IPS-18c (cell line): Measurements from ENCODE around the gene GIMAP5.

Source experiments
- H3K4me3 ChIP-seq: 2 replicates; pipeline ENCODE4 v1.7.0; 2013; ENCODE audit warnings: low read depth, mild to moderate bottlenecking, low read length, moderate library complexity; ENCODE audit not compliant: insufficient read depth
- H3K9me3 ChIP-seq: one replicate; pipeline ENCODE4 v1.6.1; 2013; ENCODE audit warnings: mild to moderate bottlenecking, low read length, moderate library complexity; ENCODE audit not compliant: control insufficient read depth, insufficient read depth

GIMAP5 gene

DNA sequence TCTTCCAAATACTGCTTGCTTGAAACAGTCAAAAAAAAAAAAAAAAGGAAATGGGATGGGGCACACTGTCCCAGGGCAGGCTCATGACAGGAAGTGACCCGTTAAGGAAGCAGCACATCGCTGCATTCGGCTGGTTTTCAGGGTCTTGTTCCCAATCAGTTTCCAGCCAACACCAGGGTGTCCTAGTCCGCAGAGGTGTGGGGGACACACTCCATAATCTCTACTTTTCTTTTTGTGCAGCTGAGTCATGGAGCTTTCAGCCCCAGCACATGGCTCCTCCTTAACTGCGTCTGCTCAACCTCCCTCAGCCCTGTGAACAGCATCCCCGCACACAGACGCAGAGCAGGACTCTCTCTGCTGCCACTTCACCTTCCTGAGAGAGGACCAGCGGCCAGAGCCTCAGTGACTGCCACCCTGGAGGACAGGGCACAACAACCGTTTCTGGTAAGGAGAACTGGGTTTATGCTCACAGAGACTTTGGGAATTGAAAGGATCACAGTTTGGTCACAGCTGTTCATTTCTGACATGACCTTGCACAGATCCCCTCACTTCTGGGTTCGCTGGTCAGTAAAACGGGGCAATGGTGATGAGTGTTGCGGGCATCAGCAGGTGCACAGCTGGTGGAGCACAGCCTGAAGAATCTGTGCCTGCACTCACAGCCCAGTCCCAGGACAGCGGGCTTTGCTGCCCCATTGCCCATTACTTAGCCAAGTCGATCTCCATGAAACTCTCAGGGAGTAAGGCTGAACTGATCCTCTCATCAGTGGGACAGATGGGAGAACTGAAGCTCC is at the start of gene GIMAP5:
Gene GIMAP5, plus strand, starts transcription at position 154 of the 791 bp plus-strand sequence. CDS start 3,467 bp downstream, outside the sequence.
- H3K9me3 ChIP-seq = no peaks in the 10 kb centered on the region
- H3K4me3 ChIP-seq = no peak within 1 kb of the TSS

DNA sequence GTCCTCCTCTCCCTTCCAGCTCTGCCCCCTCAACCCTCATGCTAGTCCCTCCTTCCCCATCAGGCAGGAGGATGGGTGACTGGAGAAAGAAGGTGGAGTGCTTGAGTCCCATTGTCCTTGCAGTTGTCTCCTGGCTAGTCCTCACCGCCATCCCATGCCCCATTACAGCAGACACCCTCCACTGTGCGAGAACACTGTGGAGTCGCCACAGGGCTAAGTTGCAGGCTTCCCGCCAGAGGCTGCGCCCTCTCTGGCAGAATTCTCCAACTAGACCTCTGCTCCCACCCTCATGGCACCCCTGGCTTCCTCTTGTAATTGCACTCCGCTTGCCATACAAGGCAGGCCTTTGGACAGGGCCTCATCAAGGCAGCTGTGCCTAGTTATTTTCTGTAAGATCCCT is 48.6 kb upstream of the GIMAP5 start:
- Histone ChIP-seq H3K4me3 (no peak overlapping the region), H3K9me3 (no peaks in the 10 kb centered on the region)

DNA sequence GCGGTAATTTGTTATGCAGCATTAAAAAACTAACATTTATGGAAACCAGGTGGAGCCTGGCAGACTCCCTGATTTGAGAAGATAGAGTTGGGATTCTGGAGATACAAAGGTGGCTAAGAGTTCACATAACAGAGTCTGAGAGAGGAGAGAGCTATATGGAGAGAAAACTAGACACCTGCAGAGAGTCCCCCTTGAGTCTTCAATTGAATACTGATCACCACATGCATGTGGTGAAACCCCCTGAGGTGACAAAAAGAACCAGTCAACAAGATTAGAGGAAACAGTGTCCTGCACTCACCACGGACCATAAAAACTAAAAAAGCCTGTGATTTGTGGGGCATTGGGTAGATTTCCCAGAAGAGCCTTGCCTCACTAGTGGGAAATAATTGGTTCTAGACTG is 41.6 kb upstream of the GIMAP5 start:
- Histone ChIP-seq H3K9me3 (no peaks in the 10 kb centered on the region), H3K4me3 (no peak overlapping the region)

DNA sequence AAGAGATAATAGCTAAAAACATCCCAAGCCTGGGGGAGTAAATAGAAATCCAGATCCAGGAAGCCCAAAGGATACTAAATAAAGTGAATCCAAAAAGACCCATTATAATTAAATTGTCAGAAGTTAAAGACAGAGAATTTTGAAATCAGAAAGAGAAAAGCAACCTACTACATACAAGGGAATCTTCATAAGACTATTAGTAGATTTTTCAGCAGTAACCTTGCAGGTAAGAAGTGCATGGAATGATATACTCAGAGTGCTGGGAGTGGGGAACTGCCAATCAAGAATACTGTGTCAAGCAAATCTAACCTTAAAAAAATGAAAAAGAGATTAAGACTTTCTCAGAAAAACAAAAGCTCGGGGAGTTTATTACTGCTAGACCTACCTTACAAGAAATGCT is 34.0 kb upstream of the GIMAP5 start:
- Histone ChIP-seq H3K9me3 (no peaks in the 10 kb centered on the region), H3K4me3 (no peak overlapping the region)

DNA sequence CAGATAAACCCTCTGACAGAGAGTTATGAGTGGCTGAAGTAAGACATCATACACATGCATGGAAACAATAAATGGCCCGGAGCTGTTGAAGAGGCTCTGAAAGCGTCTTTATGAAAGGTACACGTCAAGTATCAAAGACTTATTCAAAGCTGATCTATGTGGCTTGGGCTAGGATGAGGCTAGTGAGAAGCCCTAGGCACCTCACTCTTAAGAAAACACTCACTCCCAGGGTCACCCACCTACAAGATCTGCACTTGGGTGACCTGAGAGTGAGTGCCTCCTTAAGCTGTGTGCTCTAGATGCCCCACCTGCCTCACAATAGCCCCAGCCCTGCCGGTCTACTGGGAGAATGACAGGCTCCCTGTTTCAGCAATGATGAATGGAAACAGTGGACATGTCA is 21.9 kb upstream of the GIMAP5 start:
- Histone ChIP-seq H3K9me3 (no peaks in the 10 kb centered on the region), H3K4me3 (no peak overlapping the region)

DNA sequence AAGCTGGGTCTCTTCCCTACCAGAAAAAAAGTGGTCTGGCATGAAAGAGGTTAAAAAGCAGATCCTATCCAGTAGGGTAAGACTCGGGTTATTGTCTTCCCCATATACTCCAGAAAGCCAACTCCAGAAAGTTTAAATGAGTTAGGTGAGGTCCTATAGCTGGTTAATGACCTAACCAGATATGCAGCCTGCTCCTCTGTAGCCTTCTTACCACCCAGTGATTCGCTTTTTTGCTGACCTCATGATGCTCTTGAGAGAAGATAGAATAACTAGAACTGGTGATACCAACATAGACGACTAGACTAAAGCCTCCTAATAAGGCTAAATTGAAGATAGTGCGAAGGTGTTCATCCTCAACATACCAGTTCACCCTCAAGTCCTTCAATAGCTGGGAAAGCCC is 21.5 kb upstream of the GIMAP5 start:
- Histone ChIP-seq H3K4me3 (no peak overlapping the region), H3K9me3 (no peaks in the 10 kb centered on the region)

DNA sequence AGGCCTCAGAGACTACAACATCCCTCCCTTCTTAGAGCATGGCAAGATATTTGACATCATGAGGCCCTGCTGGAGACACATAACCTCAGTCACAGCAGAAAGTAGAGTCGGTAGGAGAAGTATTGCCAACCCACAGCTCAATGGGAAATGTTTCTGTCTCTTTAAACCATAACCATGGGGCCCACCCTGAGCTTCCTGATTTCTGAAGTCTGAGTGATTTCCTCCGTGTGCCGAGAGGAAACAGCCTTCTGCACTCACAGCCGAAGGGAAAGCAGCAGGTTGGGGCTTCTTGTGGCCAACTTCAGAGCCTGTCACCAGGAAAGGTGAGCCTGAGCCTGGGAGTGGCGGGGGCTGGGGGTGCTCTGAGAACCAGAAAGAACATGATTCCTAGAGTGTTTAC is 20.9 kb upstream of the GIMAP5 start, which contains the start of gene GIMAP1:
Gene GIMAP1, plus strand, starts transcription at position 246 of the 400 bp plus-strand sequence. CDS start 2,435 bp downstream, outside the sequence.
- Histone ChIP-seq H3K9me3 (no peaks in the 10 kb centered on the region), H3K4me3 (no peak within 1 kb of the TSS)

DNA sequence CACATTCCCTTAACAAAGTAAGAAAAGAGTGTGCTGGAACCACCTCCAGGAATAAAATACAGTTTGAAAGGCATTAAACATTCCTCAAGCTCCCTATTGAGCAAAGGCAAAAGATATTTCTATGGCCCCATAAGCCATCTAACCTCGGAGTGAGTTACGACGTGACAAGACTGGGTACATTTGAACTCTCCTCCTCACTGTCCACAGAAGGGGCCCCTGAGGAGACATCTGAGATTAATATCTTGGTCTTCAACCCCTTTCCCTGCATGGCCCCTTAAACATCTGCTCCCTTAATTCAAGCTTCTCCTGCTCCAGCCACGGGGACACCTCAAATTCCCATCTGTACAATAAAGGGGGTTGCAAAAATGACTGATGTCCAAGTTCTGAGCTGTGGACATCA is 20.3 kb upstream of the GIMAP5 start:
- Histone ChIP-seq H3K9me3 (no peaks in the 10 kb centered on the region), H3K4me3 (no peak overlapping the region)

DNA sequence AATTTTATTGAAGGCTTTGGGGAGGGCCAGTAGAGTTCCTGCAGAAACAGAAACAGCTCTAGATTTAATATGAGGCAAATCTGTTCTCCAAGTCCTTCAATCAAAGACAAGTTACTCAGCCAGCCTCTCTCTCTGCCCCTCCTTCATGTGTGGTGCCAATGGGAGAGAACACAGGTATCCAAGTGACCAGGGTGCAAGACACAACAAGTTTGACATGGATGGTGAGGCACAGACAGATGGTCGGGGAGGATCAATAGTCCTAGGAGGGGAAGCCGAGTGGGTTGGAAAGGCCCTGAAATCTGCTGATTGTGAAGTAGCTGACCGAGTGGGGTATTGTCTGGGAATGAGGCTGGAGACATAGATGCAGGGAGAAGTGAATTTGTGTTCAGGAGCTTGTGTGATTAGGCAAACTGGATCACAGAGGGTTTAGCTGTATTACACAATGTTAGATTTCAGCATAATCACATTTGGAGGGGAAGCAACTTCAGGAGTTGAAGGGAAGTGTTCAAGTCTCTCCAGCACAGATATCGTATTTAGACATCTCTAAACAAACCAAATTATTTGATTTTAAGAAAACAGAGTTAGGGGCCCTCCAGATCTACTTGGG is 19.3 kb upstream of the GIMAP5 start:
- H3K4me3 ChIP-seq = no peak overlapping the region
- no peaks in the 10 kb centered on the region for H3K9me3 ChIP-seq

DNA sequence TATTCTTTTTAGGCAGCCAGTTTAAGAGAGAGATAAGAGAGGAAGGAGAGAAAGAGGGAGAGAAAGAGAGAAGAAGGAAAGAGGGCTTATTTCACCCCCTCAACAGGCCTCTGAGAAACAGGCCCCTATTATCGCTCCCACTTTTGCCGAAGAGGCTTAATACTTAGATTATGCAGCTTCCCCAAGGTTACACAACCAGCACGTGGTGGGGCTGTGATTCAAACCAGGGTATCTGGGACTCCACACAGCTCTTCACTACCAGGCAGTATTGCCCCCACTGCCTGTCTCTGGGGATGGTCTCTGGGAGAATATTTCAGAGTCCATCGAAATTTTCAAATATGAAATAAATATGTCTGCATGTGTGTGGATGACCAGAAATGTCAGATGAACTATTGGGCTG is 17.8 kb upstream of the GIMAP5 start:
- Histone ChIP-seq H3K9me3 (no peaks in the 10 kb centered on the region), H3K4me3 (no peak overlapping the region)

DNA sequence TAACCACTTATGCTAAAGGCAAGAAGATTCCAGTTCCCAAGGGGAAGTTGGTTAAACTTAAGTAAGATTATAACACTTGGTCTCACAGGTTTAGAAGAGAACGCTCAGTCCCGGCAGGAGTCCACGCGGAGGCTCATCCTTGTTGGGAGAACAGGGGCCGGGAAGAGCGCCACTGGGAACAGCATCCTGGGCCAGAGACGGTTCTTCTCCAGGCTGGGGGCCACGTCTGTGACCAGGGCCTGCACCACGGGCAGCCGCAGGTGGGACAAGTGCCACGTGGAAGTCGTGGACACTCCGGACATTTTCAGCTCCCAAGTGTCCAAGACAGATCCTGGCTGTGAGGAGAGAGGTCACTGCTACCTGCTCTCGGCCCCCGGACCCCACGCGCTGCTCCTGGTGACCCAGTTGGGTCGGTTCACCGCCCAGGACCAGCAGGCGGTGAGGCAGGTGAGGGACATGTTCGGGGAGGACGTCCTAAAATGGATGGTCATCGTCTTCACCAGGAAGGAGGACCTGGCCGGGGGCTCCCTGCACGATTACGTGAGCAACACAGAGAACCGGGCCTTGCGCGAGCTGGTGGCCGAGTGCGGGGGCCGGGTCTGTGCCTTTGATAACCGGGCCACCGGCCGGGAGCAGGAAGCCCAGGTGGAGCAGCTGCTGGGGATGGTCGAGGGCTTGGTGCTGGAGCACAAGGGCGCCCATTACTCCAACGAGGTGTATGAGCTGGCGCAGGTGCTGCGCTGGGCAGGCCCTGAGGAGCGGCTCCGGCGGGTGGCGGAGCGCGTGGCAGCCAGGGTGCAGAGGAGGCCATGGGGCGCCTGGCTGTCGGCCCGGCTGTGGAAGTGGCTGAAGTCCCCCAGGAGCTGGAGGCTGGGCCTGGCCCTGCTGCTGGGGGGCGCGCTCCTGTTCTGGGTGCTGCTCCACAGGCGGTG is 17.0 kb upstream of the GIMAP5 start:
- H3K4me3 ChIP-seq = no peak overlapping the region
- no peaks in the 10 kb centered on the region for H3K9me3 ChIP-seq

DNA sequence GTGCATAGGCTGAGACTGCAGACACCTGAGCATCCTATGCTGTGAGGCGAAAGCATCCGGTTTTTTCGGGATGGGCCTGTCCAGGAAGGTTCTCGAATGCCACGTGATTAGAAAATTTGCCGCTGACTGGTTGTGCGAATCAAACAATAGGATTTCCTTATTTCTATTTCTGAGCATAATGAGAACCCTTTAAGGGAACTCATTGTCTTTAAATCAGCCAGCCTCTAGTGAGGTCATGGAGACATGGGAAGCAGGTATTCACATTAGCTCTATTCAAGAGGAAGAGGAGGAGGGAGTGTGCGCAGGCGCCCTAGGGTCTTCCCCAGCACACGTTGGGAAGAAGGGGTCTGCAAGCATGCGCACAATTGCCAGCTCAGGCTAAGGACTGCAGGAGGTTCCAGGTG is 15.2 kb upstream of the GIMAP5 start:
- no peak overlapping the region for H3K4me3 ChIP-seq
- no peaks in the 10 kb centered on the region for H3K9me3 ChIP-seq

DNA sequence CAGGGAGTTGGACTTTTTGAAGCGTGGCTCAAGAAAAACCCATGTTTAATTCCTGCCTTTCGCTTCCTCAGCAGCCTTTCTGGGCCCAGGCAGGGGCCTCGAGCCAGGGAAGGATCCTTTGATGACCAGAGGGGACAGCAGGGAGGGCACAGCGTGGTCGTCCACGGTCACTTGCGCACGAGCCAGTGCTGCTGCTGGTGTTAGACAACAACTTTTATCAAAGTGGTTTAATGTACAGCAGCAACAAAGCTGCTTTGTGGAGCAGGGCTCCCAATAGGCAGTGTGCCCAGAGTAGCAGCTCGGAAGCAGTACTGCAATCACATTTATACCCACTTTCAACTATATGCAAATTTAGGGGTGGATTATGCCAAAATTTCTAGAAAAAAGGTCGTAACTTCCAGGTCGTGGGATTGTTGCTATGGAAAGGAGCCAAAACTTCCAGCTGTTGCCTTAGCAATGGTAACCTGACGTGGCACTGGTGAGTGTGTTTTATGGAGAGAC is 14.7 kb upstream of the GIMAP5 start:
- no peaks in the 10 kb centered on the region for H3K9me3 ChIP-seq
- no peak overlapping the region for H3K4me3 ChIP-seq

DNA sequence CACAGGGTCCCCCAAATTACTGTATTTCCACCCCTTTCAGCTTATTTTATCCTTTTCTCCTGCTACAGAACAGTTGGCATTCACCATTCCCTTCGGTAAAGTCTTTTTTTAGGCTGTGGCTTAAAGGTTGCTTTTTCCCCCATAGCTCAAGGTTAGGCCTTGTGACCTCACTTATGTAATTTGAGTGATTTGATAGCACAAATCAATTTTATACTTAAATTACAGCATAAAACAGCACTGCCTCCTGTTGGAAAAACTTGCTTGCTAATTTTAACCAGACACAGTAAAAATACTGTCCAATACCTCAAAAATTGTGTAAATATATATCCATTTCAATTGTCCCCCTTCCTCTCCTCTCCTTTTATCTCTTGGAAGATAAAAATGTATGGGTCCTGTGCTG is 13.8 kb upstream of the GIMAP5 start:
- Histone ChIP-seq H3K4me3 (no peak overlapping the region), H3K9me3 (no peaks in the 10 kb centered on the region)

DNA sequence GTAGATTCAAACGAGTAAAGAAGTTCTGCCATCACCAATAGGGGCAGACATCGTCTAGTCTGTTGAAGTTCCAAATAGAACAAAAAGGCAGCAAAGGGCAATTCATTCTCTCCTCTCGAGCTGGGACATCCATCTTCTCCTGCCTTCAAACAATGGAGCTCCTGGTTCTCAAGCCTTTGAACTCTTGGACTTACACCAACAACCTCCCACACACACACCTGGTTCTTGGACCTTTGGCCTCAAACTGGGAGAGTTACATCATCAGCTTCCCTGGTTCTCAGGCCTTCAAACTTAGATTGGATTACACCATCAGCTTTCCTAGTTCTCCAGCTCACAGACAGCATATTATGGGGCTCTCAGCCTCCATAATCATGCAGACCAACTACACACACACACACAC is 9.8 kb upstream of the GIMAP5 start:
- no peak overlapping the region for H3K4me3 ChIP-seq
- H3K9me3 ChIP-seq = no peaks in the 10 kb centered on the region

DNA sequence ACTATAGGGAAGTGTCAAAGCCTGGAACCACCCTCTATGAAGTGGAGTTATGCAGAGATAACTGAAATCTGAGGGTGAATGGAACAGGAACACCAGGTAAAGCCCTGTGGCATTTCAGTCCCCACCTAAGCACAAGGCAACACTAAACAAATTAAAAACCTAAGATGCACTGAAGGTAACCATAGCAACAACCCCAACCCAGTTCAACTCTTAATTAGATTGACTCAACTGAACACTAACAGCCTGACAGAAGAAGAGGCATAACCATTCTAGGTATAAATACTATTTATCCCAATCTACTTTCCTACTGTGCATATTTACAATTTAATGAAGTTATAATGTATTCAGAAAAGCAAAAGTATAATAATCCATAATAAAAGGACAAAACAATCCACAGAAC is 9.2 kb upstream of the GIMAP5 start:
- H3K9me3 ChIP-seq = no peaks in the 10 kb centered on the region
- H3K4me3 ChIP-seq = no peak overlapping the region

DNA sequence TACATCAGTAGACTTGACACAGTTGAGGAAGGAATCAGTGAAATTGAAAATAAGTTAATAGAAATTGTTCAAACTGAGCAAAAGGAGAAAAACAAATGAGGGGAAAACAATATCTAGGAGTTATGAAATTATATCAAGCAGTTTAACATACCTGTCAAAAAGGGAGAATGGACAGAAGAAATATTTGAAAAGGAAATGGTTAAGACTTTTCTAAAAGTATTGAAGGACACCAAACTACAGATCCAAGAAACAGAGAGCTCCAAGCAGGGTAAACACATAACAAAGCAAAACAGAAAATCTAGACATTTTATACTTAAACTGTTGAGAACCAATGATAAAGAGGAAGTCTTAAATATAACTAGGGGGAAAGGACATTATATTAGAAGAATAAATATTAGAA is 8.6 kb upstream of the GIMAP5 start:
- no peak overlapping the region for H3K4me3 ChIP-seq
- H3K9me3 ChIP-seq = no peaks in the 10 kb centered on the region
